GM18499 (cell line): ENCODE results near the gene NUFIP1.
"Not testable (repeated sequence)": the region's sequence is repeated elsewhere in the genome, so short reads cannot be mapped to it uniquely, and the experiment has no call there.

Experiments used
- ATAC-seq: cut with Tn5 transposase; IDR thresholded peaks from one replicate; pipeline ENCODE4 v1.9.1; 2021; ENCODE audit warnings: moderate number of reproducible peaks; ENCODE audit not compliant: insufficient read depth, unreplicated experiment

Gene NUFIP1

DNA sequence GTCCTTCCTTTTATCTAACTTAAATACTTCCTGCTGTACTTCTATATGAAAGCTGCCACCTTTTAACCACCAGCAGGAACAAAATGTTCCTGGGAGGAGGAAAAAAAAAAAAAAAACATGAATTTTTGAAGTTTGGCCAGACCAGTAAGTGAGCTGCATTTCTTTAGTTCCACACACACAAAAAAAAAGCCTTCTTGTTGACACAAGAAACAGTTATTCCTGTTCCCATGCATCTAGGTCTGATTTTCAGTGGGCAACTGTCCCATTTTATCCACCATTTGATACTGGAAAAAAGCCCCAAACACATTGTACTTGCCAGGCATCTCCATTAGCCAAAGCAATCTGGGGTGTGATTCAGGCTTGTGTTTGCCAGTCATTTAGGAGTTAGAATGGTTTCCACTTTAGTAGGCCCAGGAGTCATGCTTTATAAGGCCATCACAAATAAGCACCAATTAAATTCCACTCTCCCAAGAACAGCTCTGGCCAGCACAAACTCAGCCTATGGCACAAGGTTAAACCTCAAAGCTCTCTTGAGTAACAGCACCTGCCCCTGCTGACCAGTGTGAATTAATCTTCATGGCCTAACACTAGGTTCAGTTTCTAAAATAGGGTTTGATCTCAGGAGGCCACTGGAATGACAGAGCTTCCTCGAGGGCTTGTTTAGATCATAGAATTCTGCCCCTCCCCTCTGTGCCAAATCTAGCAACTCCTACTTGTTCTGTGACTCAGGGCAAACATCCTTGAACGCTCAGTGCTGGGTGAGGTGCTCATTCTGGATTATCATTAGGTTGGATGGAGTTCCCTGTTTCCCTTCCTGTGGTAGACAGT is 67.1 kb downstream of the NUFIP1 start:
- no peak for ATAC-seq

DNA sequence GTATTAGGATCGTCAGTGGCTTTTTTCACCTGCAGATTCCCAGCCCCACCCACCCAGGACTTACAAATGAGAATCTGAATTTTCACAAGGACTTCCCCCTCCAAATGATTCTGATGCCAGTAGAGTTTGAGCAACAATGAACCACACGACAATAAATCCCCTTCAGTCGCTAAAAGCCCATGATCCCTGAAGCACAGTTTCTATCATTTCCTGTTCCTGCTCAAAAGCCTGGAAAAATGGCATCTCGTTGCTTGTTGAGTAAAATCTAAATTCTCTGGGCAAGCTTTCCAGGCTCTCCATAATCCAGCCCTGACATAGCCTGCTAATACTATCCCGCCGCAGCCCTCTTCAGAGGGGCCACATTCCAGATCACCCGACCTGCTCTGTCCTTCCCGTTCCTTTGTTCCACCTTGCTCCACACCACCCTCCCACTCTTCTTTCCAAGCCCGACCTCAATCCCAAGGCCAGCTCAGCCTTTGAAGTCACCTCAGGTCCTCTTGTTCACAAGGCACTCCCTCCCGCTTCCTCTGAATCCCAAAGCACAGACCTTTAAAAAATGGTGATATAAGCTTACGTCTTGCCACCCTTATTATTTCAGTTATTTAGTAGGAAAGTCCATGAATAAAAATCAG is 67.9 kb downstream of the NUFIP1 start:
- no peak for ATAC-seq

DNA sequence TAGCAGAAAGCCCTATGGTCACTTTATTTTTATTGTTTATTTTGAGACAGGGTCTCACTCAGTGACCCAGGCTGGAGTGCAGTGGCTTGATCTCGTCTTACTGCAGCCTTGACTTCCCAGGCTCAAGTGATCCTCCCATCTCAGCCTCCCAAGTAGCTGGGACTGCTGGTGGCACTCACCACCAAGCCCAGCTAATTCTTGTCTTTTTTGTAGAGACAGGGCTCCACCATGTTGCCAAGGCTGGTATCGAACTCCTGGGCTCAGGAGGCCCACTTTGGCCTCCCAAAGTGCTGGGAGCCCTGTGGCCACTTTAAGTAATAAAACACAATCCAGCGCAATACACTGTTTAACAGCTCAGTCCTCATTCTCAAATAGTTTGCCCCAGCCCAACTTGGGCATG is 69.3 kb downstream of the NUFIP1 start:
- no peak for ATAC-seq

DNA sequence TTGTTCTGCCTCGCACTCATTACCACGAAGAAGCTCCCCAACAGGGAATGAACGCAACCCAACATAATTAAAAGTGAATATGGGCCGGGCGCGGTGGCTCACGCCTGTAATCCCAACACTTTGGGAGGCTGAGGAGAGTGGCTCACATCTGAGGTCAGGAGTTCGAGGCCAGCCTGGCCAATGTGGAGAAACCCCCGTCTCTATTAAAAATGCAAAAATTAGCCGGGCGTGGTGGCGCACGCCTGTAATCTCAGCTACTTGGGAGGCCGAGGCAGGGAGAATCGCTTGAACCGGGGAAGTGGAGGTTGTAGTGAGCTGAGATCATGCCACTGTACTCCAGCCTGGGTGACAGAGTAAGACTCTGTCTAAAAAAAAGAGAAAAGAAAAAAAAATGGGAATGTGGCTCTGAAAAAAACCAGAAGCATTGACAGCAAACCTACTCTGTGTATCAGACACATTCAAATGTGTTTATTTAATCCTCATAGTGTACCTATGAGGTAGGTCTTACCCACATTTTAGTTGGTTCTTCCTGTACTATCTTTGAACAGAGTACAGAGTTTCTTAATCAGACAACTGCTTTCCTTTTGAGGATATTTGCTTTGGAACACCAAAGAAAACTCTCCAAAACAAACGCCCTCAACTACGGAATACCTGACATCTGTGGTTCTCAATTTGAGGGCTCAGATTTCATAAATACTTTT is 70.0 kb downstream of the NUFIP1 start:
- ATAC-seq: no peak

DNA sequence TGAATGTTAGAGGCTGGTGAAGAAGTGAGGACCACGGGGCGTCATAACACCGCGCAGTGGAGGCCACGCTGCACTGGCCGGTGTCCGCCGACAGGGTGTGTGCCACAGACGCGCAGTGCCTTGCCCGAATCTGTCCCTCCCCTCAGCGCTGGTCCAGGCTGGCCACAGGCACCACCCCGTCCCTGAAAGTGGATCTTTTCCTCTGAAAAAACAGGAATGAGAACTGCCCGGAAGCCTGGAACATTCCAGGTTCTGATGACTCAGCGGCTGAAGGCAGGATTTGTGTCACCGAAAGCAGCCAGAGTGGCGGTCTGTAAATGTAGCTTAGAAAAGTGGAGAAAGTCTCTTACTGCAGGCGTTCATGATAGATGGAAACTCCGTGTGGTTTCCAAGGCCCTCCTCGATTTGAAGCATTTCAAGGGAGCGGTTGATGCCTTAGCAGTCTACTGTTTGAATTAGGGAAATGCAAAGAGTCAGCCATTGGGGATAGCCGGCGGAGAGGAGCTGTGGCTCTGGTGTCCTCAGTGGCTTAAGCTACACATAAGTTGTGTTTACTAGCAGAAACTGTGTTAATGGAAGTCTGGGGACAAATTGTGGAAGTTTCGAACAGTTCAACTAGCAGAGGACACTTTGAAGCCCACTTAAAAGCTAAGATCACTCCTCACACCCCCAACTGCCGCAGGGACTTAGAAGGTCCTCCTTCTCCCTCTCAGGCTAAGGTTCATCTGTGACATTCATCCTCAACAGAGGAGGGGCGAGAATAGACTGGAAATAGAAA is 70.8 kb downstream of the NUFIP1 start:
- ATAC-seq: peak; percentile 58

DNA sequence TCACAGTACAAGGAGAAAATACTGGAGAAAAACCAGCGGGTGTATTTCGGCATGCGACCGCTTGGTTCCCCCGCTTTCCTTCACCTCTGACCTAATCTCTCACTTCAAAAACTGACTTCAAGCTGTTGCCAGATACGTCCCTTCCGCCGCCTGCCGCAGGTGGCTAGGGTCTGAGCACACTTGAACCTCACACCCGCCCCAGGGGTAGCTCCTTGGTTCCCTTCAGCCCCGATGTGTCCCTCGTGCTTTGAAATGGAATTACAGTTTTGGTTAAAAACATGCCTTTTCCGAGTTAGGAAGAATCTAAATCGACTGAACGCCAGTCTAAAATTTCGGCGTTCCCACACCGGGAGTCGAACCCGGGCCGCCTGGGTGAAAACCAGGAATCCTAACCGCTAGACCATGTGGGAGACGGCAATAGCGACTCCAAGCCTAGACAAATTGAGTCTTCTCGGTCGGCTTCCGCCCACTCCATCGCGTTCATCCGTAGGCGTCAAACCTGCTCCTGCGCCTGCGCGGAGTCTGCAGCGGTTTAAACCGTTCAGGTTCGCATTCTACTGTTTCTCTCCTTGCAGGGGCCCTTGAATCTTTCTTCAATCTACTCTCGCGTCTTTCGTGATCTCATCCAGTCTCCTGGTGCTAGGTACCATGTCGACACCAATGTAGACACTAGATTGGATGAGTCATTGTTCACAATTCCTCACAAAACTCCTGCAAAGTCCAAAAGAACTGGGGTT is 71.5 kb downstream of the NUFIP1 start:
- ATAC-seq: peak; percentile 66

DNA sequence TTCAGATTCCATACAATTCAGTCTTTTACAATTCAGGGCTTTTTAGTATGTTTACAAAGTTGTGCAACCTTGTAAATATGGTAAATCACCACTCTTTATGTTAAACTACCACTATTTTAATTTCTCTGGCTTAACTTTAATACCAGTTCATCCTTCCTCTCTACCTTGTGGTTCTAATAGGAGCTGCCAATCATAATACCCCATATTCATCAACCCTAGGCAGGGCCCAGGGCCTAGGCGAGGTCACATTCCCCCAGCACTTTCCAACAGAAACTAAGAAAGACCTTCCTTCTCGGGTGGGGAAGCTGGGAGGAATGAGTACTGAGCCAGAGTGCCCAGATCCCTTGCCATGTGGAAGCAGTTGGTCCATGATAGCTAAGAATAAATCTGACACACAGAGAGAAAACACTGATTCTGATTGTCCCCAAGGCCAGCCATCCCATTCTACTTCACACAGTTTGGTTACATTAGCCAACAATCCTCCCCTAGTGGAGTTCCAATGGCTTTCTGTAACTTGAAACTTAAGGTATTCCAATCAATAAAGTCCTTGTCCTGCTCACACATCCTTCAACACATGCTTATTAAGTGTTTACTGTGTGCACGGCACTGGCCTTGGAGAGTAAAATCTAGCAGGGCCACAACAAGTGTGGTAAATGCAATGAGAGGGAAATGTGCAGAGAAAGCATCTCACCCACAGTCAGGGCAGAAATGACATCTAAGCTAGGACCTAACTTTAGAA is 76.8 kb downstream of the NUFIP1 start:
- no peak for ATAC-seq

DNA sequence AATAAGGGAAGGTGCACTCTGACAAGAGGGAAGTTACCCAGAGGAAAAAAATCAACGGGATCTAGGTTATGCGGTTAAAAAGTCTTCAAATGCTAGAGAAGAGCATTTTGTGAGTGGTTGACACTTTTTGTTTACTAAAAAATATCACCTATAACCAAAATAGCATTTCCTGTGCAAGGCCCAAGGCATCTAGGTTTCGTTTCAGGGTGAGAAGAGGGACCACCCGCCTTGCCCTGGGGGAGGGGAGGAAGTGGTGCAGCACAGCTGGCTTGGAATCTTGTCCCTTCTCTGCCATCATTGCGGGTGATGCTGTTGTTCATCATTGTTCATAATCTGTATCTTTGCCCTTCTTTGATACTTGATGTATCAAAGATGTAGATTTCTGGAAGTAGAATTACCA is 80.6 kb downstream of the NUFIP1 start:
- no peak for ATAC-seq

DNA sequence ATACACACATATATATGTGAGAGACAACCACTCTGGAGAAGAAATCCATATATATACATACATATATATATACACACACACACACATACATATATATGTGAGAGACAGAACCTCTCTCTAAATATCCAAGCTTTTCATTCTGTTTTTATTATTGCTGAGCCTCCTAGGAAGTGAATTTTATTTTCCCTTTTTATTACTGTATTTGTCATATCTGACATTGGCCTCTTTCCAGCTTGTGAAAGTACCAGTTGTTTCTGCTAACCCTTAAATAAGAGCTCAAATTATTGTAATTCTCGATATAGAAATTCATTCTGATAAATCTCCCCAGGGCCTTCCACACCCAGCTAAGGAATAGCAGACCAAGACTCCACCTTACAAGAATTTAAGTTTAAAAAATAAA is 81.0 kb downstream of the NUFIP1 start:
- ATAC-seq: no peak

DNA sequence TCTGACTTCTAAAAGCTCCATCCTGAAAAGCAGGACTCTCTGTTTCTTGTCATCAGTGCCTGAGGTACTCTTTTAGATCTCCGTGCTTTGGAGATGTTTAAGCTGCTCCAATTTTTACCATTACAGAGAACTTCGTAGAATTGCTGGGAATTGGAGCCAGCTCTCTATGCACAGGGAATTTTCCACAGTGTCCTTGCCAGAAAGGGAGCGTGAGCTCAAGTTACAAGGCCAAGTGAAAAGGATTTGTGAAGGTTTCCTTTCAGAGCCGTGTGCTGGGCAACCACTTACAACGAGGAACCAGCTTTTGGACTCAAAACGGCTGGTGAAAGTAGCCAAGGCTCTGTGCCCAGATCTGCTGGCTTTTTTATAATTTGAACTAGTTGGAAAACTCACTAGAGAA is 82.6 kb downstream of the NUFIP1 start:
- no peak for ATAC-seq

DNA sequence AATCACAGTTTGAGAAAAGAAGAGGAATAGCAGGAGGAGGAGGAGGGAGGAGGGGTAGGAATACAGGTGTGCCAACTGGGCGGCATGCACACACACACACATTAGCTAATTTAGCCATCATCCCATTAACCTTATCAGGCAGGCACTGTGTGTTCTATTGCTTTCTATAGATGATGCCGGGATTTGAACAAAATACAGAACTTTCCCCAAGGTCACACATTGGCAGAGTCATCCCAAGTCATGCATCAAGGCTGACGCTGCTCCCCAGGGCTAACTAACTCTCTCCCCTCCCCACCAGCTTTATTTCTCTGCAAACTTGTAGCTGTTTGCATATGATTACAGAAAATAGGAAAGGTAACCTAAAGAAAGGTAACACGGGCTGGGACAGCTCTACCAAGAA is 83.0 kb downstream of the NUFIP1 start:
- no peak for ATAC-seq

DNA sequence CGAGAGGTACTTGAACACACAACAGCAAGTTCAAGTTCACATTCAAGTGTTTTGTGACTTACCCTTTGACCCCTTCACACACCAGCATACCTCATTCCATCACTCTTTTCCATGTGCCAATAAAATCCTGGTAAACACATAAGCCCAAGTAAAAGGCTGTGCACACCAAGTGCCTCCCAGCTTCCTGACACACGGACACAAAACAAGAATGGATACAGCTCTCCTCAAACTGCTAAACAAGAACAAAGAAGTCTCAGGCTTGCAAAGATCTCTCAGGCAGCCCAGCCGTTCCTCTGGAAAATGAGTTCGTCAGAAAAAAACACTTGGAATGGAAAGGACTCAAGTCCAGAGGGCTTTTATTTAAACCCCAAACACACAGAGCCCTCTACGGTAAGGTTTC is 83.7 kb downstream of the NUFIP1 start:
- no peak for ATAC-seq

DNA sequence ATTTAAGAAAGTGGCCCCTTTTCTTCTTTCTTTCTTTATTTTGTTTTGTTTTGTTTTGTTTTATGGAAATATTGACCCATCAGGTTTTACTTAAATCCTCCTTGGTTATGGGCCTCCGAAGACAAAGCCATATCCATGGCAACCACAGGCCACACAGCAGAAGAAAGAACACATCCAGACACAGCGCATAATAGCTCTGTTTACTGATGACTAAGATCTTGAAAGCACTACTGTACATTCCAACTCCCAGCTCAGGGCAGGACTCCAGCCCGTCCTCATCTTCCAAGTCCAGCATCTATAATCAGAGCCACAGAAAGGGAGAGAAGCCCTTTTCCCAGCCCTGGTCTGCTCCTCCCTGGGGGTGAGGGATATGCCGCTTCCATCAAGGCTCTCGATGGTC is 84.3 kb downstream of the NUFIP1 start:
- no peak for ATAC-seq

DNA sequence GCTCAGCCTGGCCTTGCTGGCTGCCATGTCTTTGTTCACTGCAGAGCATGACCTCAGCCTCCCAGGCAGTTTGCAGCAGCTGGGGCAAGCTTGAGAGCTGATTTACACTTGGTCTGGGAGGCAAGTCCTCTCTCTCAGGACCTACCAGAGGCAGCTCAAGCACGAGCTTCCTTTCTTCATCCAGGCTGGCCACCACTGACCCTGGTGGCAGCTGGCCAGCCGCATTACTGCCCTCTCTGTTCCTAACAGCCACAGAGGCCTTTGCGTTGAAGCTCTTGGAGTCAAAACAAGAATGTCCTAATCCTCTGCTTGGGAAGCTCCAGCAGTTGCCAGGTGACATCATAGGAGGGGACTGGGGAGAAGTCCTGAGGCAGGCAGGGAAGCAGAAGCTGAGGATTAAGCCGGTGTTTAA is 85.7 kb downstream of the NUFIP1 start:
- no peak for ATAC-seq

DNA sequence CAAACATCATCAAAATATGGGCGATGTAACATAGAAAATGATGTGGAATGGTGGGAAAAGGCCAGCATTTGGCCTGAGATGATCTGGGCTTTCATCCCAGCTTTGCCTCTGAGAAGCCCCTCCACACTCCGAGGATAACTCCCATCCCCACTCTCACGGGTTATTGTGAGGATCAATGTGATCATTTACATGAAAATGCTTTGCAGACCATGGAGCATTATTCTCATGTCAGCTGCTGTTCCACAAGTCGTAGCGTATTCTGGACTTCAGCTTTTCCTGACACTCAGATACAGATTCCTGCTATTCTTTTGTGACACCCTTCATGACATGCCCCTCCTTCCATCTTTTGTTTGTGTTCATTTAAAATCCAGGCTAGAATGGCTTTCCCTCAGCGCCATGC is 86.5 kb downstream of the NUFIP1 start:
- ATAC-seq: no peak

DNA sequence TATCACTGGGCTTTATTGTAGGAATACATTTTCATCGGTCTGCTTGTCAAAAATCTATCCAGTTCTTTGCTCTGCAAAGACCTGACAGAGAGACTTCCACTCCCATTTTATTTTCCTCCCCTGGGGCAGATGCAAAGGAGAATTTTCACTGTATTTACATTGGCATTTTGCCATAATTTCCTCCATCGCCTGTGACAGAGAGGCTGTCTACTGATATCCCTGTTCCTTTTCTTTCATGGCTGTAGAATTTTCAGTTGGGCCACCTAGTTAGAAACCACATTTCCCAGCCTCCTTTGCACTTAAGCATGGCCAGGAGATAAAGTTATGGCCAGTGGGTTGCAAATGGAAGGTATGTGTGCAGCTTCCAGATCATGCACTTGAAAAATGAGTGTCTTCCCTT is 89.3 kb downstream of the NUFIP1 start:
- ATAC-seq: no peak

DNA sequence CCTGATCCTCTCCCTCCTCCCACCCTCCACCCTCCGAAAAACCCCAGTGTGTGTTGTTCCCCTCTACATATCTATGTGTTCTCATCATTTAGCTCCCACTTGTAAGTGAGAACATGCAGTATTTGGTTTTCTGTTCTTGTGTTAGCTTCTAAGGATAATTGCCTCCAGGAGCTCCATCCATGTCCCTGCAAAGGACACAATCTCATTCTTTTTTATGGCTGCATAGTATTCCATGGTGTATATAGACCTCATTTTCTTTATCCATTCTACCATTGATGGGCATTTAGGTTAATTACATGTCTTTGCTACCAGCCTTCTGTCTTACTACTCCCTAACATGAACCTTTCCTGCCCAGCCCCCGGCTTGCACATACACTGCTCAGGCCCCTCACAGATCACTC is 91.0 kb downstream of the NUFIP1 start:
- not testable (repeated sequence) for ATAC-seq

DNA sequence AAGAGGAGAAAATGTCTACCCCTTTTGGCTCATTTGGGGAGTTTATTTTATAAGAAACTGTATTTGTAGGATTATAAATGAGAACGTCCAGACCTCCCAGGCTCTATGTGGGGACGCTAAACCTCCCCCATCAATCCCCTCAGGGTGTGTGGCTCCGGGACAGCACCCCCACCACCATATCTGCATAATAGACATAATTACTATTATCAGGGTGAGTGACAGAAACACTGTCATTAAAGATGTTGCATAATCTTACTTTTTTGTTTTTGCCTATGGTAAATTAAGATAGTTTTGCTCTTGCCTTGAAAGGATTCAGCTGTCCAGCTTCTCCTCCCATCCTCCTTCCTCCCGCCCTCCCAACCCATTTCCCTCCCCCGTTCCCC is 93.3 kb downstream of the NUFIP1 start:
- ATAC-seq: no peak

DNA sequence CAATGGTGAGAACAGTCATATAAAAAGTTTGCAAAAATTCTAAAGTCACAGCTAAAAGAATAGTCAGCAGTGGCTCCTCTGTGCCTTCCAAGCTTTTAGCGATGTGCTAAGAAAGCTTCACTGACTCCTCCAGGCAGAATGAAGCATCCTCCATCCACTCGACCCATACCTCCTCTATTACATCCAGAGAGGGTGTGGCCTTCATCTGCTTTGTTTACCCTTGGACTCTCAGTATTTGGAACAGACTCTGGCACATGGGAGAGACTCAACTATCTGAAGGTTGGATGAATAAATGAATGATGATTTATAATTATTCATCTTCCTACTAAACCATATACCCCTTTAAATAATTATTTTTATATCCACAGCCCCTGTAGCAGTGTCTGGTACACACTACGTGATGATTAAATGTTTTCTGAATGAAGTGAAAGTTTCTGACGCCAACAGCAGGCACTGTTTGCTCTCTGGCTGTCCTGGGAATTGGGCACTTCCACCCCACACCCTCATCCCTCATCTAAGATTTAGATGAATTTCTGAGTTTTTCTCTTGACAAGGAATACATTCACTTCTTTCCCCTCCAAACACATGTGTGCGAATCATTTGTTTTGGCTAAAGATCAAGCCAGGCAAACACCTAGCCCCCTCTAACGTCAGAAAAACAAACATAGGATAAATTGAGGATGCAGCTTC is 93.9 kb downstream of the NUFIP1 start:
- ATAC-seq: no peak
